ENCODE results near the gene SLC25A44.
"Not testable (repeated sequence)": the region's sequence is repeated elsewhere in the genome, so short reads cannot be mapped to it uniquely, and the experiment has no call there.

SLC25A44 gene

DNA sequence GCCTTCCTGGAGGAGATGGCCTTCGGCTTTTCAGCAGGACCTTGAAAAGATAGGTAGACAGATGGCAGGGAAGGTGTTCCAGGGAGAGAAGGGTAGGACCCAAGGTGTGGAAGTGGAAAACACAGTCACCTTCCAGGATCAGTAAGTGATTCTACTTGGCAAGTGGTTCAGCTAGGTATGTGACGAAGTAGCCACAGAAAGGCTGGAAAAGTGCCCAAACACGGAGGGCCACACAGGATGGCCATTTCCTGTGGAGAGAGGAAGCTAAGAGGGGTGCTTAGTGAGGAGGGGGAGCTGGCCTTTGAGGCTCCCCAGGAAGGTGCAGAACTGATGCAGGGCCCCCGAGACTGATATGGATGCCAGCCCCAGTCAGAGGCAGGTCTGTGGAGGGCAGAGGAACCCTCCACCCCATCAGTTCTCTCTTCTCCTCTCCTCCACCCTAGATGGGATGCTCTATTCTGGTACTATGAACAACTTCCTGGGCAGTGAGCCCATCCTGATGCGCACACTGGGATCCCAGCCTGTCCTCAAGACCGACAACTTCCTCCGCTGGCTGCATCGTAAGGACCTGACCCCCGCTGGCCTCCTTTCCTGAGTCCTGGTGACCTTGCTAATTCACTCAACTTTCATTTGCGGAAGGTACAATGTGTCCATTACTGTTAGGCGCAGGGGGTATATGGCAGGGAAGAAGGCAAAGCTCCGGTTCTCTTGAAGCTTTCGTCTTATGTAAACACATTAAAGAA is 33.7 kb upstream of the SLC25A44 start:
- DNase-seq = no peak
- intact Hi-C loops (cut with DNase I) = loop anchor here (5.0 kb wide), 1 partner anchor 32 kb away; the partner anchor contains the start of gene SLC25A44

DNA sequence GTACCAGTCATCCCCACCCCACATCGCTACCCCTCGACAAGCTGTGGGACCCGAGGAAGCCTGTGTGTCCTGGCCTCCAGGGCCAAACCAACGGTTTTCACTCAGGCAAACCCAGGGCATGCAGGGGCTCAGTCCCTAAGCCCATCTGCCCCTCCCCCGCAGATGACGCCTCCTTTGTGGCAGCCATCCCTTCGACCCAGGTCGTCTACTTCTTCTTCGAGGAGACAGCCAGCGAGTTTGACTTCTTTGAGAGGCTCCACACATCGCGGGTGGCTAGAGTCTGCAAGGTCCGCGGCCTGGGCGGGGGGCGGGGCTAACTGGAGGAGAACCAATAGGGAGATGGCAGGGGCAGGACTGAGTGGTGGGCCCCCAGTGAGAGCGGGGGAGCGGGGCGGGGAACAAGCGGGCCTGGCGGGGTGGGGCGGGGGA is 33.1 kb upstream of the SLC25A44 start:
- intact Hi-C loops (cut with DNase I) = no loop called here
- peak; percentile 64 to 90 (median 80) for DNase-seq

DNA sequence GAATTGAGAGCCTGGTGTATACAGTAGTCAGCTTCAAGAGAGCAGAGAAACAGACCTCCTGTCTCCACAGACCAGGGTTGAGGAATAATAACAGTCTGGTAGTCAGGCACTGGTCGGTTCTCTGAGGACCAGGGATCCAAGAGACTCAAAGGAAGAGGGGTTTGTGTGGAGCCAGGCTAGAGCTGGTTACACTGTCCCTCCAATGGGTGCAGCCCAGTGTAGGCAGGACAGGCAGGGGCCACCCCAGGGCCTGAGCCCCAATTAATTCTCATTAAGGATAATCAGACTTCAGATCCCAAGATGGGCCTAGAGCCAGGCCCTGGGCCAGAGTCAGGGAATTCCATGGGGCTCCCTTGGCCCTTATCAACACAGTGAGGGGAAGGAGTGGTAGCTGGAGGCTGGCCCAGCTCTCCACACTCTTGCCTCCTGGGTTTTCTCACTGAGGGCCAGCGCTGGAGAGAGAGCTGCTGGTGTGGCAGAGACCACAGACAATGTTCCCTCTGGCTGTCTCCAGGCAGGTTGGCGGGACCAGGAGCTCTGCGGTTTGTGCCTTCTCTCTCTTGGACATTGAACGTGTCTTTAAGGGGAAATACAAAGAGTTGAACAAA is 31.4 kb upstream of the SLC25A44 start:
- DNase-seq = no peak
- intact Hi-C loops (cut with DNase I) = no loop called here

DNA sequence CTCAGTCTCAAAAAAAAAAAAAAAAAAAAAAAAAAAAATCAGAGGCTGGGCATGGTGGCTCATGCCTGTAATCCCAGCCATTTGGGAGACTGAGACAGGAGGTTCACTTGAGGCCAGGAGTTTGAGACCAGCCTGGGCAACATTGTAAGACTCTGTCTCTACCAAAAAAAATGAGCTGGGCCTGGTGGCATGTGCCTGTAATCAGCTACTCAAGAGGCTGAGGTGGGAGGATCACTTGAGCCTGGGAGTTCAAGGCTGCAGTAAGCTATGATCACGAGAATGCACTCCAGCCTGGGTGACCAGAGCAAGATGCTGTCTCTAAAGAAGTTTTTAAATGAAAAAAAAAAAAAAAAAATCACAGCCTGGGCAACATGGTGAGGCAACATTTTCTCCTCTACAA is 30.2 kb upstream of the SLC25A44 start:
- no peak for DNase-seq
- intact Hi-C loops (cut with DNase I) = no loop called here

DNA sequence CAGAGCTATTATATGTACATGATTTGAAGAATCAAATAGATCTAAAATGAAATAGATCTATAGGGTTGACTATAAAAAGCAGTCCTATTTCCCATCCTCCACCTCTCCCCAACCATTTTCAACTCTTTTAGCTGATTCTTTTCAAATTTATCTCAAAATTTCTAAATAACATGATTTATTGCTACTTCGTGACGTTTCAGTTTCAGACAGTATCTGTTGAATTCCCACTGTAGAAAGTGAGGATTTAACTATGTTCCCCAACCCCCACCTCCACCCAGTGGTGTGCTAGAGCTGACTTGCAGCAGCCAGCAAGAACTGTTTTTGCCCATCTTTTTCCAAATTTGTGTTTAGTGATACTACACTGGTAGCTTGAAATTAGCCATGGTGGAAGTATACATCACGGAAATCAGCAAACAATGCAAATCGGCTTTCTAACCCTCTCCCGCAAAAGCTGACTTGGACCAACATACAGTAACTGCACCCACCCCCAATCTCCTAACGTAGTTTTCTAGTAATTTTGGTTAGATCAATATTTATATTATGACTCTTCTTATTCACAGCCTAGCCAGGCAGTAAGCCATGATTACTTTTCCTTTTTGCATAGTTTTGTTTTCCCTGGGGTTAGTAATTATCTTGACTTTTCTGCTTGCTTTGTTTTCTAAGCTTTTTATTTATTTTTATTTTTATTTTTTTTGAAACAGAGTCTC is 29.6 kb upstream of the SLC25A44 start:
- DNase-seq = no peak
- intact Hi-C loops (cut with DNase I) = no loop called here

DNA sequence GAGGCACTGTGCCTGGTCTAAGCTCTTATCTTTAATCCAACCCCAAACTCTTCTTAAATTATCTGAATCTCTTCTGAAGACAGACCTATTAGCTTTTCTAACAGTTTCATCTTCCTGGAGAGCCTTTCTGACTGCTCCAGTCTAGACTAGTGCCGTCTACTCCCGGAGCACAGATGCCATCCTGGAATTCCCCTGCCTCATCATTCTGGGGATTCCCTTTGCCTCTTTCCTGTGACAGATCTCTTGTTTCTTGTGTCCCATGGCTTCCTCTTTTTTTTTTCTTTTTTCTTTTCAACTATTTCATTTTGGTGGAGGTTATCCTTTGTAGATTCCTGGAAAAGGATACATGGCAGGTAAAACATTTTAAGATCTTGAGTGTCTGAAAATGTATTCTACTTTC is 28.8 kb upstream of the SLC25A44 start:
- DNase-seq = no peak
- intact Hi-C loops (cut with DNase I) = no loop called here

DNA sequence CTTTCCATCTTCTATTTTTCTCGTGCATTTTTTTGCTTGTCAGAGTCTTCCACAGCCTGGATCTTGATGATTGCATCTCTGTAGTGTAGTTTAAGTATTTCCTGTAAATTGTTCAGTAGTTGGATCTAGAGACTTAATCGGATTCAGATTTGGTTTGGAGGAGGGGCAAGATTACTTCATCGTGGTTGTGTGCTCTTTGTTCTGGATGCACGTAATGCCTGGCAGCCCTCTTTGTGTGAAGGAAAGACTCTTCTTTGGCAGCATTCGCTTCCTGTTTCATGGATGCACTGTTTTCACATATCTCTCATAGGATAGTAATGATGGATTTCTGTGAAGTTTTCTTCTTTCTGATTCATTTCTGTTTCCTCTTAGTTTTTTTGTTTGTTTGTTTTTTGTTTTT is 26.4 kb upstream of the SLC25A44 start:
- no peak for DNase-seq
- intact Hi-C loops (cut with DNase I) = no loop called here

DNA sequence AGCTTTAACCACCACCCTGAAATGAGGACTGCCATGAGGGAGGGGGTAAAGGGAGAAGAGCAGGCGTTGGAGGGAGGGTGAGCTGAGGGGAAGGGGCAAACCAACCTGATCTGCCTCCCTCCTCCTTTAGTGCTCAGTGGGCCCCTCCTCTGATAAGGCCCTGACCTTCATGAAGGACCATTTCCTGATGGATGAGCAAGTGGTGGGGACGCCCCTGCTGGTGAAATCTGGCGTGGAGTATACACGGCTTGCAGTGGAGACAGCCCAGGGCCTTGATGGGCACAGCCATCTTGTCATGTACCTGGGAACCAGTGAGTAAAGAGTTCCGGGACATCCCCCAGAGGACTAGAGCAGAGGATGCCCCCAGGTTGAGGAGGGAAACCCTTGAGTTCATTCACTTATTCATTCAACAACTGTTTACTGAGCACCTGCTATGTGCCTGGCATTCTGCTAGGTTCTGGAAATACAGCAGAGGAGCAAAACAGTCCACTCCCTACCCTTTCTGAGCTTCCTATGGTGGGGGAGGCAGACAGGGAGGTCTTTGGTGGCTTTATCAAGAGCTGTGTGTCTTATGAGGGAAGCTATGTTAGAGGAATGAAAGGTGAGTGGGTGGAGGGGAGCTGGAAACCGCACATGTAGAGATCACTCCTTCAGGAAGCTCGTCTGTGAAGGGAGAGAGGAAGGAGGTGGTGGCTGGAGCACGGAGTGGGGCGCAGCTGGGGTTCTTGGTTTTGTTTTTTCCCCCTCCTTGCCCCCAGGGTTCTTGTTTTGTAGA is 21.0 kb upstream of the SLC25A44 start:
- intact Hi-C loops (cut with DNase I) = no loop called here

DNA sequence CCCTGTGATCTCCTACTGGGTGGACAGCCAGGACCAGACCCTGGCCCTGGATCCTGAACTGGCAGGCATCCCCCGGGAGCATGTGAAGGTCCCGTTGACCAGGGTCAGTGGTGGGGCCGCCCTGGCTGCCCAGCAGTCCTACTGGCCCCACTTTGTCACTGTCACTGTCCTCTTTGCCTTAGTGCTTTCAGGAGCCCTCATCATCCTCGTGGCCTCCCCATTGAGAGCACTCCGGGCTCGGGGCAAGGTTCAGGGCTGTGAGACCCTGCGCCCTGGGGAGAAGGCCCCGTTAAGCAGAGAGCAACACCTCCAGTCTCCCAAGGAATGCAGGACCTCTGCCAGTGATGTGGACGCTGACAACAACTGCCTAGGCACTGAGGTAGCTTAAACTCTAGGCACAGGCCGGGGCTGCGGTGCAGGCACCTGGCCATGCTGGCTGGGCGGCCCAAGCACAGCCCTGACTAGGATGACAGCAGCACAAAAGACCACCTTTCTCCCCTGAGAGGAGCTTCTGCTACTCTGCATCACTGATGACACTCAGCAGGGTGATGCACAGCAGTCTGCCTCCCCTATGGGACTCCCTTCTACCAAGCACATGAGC is 17.2 kb upstream of the SLC25A44 start:
- DNase-seq = peak in 1 of 42 donors; percentile 19
- intact Hi-C loops (cut with DNase I) = no loop called here

More for the DNA sequence above, 21.0 kb upstream of the SLC25A44 start:
- peak in 6 of 42 donors; percentile 16 to 64 (median 40) for DNase-seq

DNA sequence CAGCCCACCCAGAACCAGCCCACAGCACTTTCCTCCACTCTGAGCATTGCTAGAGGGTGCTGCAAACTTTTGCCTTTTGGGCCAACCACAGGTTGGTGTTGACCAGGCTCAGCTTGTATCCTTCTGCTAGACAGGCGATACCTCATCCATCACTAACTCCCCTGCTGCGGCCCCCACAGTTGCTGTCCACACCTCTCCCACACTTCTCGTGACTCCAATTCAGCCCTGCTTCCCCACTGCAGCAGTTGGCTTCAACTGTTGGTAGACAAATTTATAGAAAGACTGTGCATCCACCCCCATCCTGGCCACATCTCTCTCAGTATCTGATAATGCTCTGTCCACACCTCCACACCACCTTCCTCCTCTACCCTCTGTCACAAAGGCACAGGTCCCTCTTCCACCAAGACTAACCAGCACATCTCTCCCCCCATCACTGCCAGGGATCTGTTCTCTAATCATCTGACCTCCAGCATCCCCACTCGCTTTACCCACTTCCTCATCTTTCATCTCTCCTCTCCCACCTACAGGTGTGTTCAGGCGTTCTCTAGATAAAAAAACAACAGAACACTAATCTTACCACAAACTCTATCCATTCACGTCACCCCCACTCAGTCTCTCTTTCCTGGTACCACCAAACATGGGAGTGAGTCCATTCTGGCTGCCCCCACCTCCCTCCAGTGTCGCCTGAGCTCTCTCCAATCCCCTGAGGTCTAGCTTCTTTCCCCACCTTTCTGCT is 15.8 kb upstream of the SLC25A44 start:
- no peak for DNase-seq

DNA sequence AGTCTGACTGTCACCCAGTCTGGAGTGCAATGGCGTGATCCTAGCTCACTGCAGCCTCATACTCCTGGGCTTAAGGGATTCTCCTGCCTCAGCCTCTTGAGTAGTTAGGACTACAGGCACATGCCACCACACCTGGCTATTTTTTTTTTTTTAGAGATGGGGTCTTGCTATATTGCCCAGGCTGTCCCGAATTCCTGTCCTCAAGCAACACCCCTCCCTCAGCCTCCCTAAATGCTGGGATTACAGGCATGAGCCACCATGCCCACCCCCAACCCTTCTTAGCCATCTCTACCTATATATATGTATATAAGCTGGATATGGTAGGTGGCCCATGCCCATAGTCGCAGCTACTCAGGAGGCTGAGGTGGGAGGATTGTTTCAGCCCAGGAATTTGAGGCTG is 13.4 kb upstream of the SLC25A44 start:
- intact Hi-C loops (cut with DNase I) = no loop called here
- no peak for DNase-seq

More for the DNA sequence above, 15.8 kb upstream of the SLC25A44 start:
- intact Hi-C loops (cut with DNase I) = no loop called here

DNA sequence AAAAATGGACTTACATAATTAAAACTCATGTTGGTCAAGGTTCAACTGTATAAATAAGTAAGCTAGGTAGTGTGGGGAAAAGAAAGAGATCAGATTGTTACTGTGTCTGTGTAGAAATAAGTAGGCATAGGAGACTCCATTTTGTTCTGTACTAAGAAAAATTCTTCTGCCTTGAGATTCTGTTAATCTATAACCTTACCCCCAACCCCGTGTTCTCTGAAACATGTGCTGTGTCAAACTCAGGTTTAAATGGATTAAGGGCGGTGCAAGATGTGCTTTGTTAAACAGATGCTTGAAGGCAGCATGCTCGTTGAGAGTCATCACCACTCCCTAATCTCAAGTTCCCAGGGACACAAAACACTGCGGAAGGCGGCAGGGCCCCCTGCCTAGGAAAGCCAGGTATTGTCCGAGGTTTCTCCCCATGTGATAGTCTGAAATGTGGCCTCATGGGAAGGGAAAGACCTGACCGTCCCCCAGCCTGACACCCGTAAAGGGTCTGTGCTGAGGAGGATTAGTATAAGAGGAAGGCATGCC is 12.4 kb upstream of the SLC25A44 start:
- intact Hi-C loops (cut with DNase I); DNase-seq: not testable (repeated sequence)

DNA sequence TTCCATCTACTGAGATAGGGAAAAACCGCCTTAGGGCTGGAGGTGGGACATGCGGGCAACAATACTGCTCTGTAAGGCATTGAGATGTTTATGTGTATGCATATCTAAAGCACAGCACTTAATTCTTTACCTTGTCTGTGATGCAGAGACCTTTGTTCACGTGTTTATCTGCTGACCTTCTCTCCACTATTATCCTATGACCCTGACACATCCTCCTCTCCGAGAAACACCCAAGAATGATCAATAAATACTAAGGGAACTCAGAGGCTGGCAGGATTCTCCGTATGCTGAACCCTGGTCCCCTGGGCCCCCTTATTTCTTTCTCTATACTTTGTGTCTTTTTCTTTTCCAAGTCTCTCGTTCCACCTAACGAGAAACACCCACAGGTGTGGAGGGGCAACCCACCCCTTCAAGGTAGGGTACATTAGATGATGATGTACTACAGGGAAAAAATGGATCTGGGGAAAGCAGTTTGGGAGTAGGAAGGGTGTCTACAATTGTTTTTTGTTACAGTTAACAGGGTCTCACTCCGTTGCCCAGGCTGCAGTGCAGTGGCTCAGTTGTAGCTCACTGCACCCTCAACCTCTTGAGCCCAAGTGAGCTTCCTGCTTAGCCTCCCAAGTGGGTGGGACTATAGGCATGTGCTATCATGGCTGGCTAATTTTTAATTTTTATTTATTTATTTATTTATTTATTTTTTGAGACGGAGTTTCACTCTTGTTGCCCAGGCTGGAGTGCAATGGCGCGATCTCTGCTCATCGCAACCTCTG is 11.7 kb upstream of the SLC25A44 start:
- intact Hi-C loops (cut with DNase I); DNase-seq: not testable (repeated sequence)

DNA sequence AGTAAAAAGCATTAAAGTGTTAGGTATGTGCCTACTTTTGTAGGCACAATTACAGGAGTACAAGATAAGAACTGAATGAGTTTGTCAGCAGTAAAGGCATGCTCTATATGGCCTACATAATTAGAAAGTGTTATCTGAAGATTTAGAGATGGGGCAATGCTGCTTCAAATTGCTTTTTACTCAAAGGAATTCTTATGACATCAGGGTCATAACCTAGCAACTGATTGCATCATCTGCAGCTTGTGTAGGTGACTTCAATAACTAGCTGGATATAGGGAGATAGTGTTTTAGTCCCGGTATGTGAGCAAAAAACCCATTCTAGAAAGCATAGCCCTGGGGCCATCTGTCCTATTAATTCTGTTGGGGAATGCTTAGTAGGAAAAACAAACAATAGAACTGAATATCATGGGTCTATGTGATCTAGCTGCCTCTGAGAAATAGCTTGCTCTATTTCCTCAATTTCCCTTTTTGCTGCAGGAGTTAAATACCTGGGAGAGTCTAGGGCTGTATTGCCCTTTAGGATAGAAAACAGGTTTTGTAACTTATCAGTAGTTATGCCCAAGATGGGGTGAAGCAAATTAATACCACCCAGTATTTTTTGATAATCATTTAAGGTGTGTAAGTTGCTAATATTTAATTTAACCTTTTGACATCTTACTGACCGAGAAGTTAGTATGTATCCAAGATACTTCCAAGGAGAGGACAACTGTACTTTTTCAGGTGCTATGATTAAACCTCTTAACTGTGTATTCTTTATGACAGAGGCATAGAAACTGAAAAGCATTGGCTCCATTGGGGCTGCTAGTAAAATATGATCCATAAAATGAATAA is 7.3 kb upstream of the SLC25A44 start:
- intact Hi-C loops (cut with DNase I); DNase-seq: not testable (repeated sequence)

DNA sequence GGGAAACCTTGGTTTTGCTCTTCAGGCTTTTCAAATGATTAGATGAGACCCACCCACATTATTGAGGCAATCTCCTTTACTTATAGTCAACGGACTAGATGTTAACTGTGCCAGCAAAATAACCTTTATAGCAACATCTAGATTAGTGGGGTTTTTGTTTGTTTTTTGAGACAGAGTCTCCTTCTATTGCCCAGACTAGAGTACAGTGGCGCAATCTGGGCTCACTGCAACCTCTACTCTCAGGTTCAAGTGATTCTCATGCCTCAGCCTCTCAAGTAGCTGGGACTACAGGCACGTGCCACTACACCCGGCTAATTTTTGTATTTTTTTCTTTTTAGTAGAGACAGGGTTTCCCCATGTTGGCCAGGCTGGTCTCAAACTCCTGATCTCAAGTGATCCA is 3.6 kb upstream of the SLC25A44 start:
- not testable (repeated sequence) for DNase-seq
- intact Hi-C loops (cut with DNase I) = loop anchor here (5.0 kb wide), 1 partner anchor 33 kb away; no protein-coding TSS in a partner anchor

DNA sequence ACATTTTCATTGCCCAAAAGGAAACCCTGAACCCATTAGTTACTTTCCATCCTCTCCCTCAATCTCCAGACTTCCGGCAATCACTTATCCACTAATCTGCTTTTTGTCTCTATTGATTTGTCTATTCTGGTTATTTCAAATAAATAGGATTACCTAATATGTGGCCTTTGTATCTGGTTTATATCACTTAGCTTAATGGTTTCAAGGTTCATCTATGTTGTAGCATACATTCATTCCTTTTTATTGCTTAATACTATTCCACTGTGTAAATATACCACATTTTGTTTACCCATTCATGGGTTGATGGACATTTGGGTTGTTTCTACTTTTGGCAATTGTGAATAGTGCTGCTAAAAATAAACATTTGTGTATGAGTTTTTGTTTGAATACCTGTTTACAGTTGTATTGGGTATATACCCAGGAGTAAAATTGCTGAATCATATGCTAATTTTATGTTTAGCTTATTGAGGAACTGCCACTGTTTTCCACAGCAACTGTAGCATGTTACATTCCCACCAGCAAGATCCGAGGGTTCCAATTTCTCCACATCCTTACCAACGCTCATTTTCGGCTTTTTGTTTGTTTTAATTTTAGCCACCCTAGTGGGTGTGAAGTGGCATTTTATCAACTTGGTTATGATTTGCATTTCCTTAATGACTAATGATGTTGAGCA is 2.5 kb upstream of the SLC25A44 start:
- intact Hi-C loops (cut with DNase I) = loop anchor here (5.0 kb wide), 1 partner anchor 34 kb away; no protein-coding TSS in a partner anchor
- no peak for DNase-seq

Measured in head of caudate nucleus (tissue), 42 donors.